Right lobe of liver (tissue), 6 donors: Measurements from ENCODE around the gene DCC. TPM values are rescaled to one million over a fixed set of nuclear protein-coding genes. Genes with fewer than 3 reads are reported as not detected.

Experiments used
- ATAC-seq, 4 donors: fragments of 200-7000 bp; cut with Tn5 transposase; one replicate each; pipeline ENCODE4 v1.9.1; 2020; ENCODE audit warnings: mild to moderate bottlenecking in 4 of 4, moderate library complexity in 4 of 4
- DNase-seq, 3 donors: peaks; one replicate each; pipeline ENCODE4 v3.0.0-alpha.2; 2020
- H3K27ac ChIP-seq, 3 donors: fragments of 200-600 bp; one replicate each; pipeline ENCODE4 v1.8.0; 2022
- H3K27me3 ChIP-seq, 2 donors: fragments of 200-600 bp; one replicate each; pipeline ENCODE4 v1.8.0; 2022
- H3K36me3 ChIP-seq, 4 donors: fragments of 200-600 bp; sonication (generic) in 1 of 4; one replicate each; pipeline versions ENCODE4 v1.5.1 to v1.8.0; 2017 to 2022; ENCODE audit warnings: control low read depth in 1 of 4
- H3K4me1 ChIP-seq, 4 donors: fragments of 200-600 bp; sonication (generic) in 1 of 4; one replicate each; pipeline versions ENCODE4 v1.5.1 to v1.8.0; 2017 to 2022; ENCODE audit warnings: control low read depth in 1 of 4
- H3K4me3 ChIP-seq, 3 donors: fragments of 200-600 bp; one replicate each; pipeline ENCODE4 v1.8.0; 2022
- H3K9me3 ChIP-seq, 4 donors: fragments of 200-600 bp; sonication (generic) in 1 of 4; one replicate each; pipeline versions ENCODE4 v1.5.1 to v1.8.0; 2017 to 2022; ENCODE audit warnings: control low read depth in 1 of 4
- POLR2A ChIP-seq: fragments of 450-650 bp; IDR thresholded peaks from one replicate; pipeline ENCODE4 v1.6.1; 2017; ENCODE audit warnings: antibody characterized with exemption, mild to moderate bottlenecking
- WGBS: methylation state at CpG from one replicate; pipeline ENCODE4 v1.1.6; 2018; ENCODE audit warnings: low coverage, low lambda C conversion rate; ENCODE audit not compliant: insufficient coverage; ENCODE audit errors: missing lambda C conversion rate; 5-methylcytosine and 5-hydroxymethylcytosine counted together
- intact Hi-C, 2 donors: fragments of 100-400 bp; cut with DNase I; formaldehyde crosslinking; loops; one replicate each; pipeline versions ENCODE4 v1.11.2 to v1.14.1; 2022
- total RNA-seq, 6 experiments: library from RNA; depleted of rRNA in 2 of 6; stranded (reverse); fragments of >200 nt in 2 of 6; fragmentation: NEBNext Ultra II Directional in 3 of 6; extraction: Animal tissue kit (Norgen Biotek cat#: 25700) in 3 of 6; gene quantifications; one replicate each; pipeline versions ENCODE4 v1.1.0 to v1.2.4, GENCODE V29; 2016 to 2023
- TF ChIP-seq, protein P1 (sequence below), 4 donors: fragments of 200-600 bp in 3 of 4; fragments of 450-650 bp in 1 of 4; IDR thresholded peaks; one replicate each; pipeline versions ENCODE4 v1.5.1 to v1.8.0; 2016 to 2022; ENCODE audit warnings: antibody characterized with exemption in 4 of 4, mild to moderate bottlenecking in 2 of 4
- donor health status: DM: no; HTN: yes; CAD: no.
- donor health status: DM: no; HTN: no; CAD: no.
- donor health status: DM: no; HTN: no; CAD: no.
- donor health status: DM: no; HTN: yes; CAD: no.
- donor health status: DM: no; HTN: yes; CAD: no.

The DCC gene
- total RNA-seq, 6 experiments from 2014 or later, result 0.06 TPM; not detected in 5

GRCh38 chr18:52822160-52822559 is 482.2 kb downstream of the DCC start:
- intact Hi-C loops, result no loop called here
- Histone ChIP-seq H3K4me3 (no peak overlapping the region), H3K27me3 (no peaks in the 10 kb centered on the region), H3K9me3 (no peaks in the 10 kb centered on the region), H3K36me3 (no peaks in the 10 kb centered on the region), H3K4me1 (no peaks in the 10 kb centered on the region), H3K27ac (no peak overlapping the region)
- 60% methylated on average over 1 of the region's 1 CpG for WGBS
- TF ChIP-seq, protein P1, sequence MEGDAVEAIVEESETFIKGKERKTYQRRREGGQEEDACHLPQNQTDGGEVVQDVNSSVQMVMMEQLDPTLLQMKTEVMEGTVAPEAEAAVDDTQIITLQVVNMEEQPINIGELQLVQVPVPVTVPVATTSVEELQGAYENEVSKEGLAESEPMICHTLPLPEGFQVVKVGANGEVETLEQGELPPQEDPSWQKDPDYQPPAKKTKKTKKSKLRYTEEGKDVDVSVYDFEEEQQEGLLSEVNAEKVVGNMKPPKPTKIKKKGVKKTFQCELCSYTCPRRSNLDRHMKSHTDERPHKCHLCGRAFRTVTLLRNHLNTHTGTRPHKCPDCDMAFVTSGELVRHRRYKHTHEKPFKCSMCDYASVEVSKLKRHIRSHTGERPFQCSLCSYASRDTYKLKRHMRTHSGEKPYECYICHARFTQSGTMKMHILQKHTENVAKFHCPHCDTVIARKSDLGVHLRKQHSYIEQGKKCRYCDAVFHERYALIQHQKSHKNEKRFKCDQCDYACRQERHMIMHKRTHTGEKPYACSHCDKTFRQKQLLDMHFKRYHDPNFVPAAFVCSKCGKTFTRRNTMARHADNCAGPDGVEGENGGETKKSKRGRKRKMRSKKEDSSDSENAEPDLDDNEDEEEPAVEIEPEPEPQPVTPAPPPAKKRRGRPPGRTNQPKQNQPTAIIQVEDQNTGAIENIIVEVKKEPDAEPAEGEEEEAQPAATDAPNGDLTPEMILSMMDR (IDR thresholded peaks at IDR 0.05), result no peak
- TF ChIP-seq POLR2A, result no peak
- ATAC-seq (no peak), DNase-seq (no peak)

DNA sequence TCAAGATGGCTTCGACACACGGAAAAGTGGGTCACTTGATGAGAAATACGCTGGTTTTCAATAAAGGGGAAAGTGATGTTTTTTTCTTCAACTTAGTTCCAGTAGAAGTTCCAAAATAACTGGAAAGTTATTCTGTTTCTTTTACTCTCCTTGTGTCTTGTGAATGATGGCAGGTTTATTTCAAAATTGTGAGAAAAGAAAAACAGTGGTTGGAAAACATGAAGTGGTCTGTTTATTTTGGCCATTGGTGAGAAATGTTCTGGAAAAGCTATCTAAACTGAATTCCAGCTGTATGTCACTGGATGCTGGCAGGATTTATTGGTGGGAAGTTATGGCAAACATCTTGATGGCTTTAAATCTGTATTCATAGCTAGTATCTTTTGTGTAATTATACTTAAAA is 484.1 kb downstream of the DCC start:
- DNase-seq (no peak), ATAC-seq (no peak)
- H3K27ac ChIP-seq, result no peak overlapping the region
- H3K27me3 ChIP-seq, result no peaks in the 10 kb centered on the region
- no peaks in the 10 kb centered on the region for H3K4me1 ChIP-seq
- no peak overlapping the region for H3K4me3 ChIP-seq
- intact Hi-C loops, result no loop called here
- no peaks in the 10 kb centered on the region for H3K36me3 ChIP-seq
- 56% methylated on average over 3 of the region's 3 CpGs for WGBS
- TF ChIP-seq, protein P1 (IDR thresholded peaks at IDR 0.05), result no peak
- no peaks in the 10 kb centered on the region for H3K9me3 ChIP-seq

DNA sequence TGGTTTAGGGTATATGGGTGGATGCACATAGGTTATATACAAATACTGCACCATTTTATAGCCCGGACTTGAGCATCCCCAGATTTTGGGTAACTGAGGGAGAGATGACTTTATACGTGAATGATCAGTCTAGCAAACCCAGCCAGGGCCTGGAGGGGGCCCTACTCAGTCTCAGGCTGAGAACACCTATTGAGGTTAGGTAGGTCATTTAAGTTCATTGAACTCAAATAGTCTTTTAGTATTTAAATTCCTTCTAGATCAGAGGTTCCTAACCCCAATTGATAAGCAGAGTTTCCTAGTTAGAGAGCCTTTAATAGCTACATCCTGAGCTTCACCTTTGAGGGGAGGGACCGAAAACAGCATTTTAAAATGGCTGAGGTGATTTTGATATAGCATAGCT is 487.0 kb downstream of the DCC start:
- TF ChIP-seq POLR2A, result no peak
- TF ChIP-seq, protein P1 (IDR thresholded peaks at IDR 0.05), result no peak

DNA sequence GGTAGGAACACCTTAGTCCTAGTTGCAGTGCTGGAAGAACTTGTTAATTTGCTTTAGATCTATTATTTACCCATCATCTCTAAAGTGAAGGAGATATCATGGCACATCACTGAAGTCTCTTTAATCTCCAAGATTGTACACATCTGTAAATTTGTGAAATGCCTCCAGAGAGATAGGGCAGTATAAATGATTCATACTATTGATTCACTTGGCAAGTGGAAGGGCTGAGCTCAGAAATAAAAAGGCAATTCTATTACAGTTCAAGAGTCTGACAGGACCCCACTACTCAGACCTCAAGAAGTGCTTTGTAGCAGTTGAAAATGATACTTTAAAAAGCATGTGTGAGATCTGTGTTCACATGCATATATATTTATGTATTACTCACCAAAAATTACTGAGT is 489.3 kb downstream of the DCC start:
- no peaks in the 10 kb centered on the region for H3K4me1 ChIP-seq
- intact Hi-C loops, result no loop called here
- no peak for ATAC-seq

More for the DNA sequence above, 487.0 kb downstream of the DCC start:
- H3K27ac ChIP-seq, result no peak overlapping the region
- no peaks in the 10 kb centered on the region for H3K27me3 ChIP-seq
- no peaks in the 10 kb centered on the region for H3K4me1 ChIP-seq
- ATAC-seq, result no peak
- no peaks in the 10 kb centered on the region for H3K9me3 ChIP-seq
- DNase-seq, result no peak
- intact Hi-C loops, result no loop called here
- H3K4me3 ChIP-seq, result no peak overlapping the region
- WGBS, result 46% methylated on average over 3 of the region's 3 CpGs
- H3K36me3 ChIP-seq, result no peaks in the 10 kb centered on the region

More for the DNA sequence above, 489.3 kb downstream of the DCC start:
- no peaks in the 10 kb centered on the region for H3K27me3 ChIP-seq
- H3K9me3 ChIP-seq, result no peaks in the 10 kb centered on the region
- H3K4me3 ChIP-seq, result no peak overlapping the region
- H3K27ac ChIP-seq, result no peak overlapping the region
- no peaks in the 10 kb centered on the region for H3K36me3 ChIP-seq
- DNase-seq, result no peak
- no peak for TF ChIP-seq POLR2A
- TF ChIP-seq, protein P1 (IDR thresholded peaks at IDR 0.05), result no peak
